Measurements from ENCODE around the gene CYB5R3.
"Not testable (repeated sequence)": the region's sequence is repeated elsewhere in the genome, so short reads cannot be mapped to it uniquely, and the experiment has no call there.

CYB5R3 gene

DNA sequence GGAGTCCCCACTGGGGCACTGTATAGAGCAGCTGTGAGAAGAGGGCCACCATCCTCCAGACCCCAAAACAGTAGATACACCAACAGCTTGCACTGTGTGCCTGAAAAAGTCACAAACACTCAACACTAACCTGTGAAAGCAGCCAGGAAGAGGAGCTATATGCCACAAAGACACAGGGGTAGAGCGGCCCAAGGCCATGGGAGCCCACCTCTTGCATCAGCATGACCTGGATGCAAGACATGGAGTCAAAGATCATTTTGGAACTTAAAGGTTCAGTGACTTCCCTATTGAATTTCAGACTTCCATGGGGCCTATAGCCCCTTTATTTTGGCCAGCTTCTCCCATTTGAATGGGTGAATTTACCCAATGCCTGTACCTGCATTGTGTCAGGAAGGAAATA is 29.7 kb upstream of the CYB5R3 start:
- DNase-seq (ENCODE audit: low spot score), result no peak

DNA sequence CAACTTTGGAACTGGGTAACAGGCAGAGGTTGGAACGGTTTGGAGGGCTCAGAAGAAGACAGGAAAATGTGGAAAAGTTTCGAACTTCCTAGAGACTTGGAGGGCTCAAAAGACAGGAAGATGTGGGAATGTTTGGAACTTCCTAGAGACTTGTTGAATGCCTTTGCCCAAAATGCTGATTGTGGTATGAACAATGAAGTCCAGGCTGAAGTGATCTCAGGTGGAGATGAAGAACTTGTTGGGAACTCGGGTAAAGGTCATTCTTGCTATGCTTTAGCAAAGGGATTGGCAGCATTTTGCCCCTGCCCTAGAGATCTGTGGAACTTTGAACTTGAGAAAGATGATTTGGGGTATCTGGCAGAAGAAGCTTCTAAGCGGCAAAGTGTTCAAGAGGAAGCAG is 28.7 kb upstream of the CYB5R3 start:
- DNase-seq (ENCODE audit: low spot score), result not testable (repeated sequence)

DNA sequence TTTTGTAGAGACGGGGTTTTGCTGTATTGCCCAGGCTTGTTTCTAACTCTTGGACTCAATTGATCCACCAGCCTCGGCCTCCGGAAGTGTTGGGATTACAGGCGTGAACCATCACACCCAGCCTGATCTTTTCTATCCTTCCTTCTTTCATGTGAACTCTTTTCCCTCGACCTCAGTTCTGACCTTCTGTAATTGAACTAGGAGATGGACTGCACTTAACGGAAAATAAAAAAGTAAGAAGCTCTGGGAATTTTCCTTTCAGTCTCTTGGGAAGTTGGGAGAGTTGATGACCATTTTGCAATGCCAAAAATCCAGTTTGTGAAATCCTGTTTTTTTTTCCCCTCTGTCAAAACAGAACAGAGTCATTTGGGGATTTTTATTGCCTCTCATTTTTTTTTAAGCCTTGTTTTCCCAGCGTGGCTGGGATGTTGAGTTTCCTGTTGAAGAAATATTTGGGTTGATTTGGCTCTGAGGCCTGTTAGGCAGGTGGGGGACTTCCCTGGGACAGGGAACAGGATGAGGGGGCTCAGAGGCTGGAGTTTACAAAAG is 26.9 kb upstream of the CYB5R3 start:
- DNase-seq (ENCODE audit: low spot score), result no peak

DNA sequence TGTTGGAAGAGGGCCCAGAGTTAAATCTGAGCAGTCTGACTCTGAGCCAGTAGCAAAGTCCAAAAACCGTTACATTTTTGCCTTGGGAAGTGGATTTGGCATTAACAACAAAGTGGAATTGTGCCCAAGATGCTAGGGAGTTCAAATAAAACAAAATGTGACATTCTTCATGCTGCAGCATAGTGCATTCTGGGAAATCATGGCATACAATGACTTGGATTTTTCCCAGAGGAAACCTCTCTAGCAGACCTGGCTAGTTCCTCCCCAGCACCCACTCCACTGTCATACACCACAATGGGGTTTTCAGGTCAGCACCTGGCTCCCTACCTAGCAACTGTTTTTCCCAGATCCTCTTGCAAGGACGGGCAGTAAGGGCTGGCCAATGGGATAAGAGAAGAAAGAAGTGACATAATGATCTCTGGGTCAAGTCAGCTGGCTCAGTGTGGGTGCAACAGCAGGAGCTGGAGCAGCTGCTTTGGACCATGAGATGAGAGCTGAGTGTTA is 24.8 kb upstream of the CYB5R3 start:
- DNase-seq (ENCODE audit: low spot score), result no peak

DNA sequence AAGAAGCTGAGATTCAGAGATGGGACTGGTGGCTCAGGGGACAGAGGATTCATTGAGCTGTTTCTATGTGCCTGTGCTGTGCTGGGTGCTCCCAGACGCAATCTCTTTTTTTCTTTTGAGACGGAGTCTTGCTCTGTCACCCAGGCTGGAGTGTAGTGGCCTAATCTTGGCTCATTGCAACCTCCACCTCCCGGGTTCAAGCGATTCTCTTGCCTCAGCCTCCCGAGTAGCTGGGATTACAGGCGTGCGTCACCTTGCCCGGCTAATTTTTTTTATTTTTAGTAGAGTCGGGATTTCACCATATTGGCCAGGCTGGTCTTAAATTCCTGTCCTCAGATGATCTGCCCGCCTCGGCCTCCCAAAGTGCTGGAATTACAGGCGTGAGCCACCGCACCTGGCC is 23.9 kb upstream of the CYB5R3 start:
- not testable (repeated sequence) for DNase-seq (ENCODE audit: low spot score)

DNA sequence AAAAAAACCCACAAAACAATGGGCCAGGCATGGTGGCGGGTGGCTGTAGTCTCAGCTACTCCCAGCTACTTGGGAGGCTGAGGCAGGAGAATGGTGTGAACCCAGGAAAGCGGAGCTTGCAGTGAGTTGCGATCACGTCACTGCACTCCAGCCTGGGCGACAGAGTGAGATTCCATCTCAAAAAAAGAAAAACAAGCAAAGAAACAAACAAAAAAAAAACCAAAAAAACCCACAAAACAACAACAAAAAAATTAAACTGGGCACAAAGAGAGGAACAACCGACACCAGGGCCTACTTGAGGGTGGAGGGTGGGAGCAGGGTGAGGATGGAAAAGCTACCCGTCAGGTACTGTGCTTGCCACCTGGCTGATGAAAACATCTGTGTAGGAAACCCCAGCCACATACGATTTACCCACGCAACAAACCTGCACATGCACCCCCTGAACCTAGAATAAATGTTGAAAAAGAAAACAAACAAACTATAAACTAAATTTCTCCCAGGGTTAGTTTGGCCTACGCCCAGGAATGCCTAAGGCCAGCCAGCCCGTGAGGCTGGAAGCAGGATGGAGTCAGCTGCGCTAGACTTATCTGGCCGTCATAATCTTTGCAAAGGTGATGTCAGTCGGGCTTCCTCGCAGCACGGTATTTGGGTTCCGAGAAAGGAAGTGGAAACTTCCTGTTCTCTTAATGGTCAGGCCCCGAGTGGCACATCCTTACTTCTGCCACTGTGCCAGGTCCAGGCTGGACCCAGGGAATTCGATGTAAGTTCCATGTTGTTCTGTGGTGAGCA is 21.9 kb upstream of the CYB5R3 start:
- DNase-seq (ENCODE audit: low spot score), result no peak

DNA sequence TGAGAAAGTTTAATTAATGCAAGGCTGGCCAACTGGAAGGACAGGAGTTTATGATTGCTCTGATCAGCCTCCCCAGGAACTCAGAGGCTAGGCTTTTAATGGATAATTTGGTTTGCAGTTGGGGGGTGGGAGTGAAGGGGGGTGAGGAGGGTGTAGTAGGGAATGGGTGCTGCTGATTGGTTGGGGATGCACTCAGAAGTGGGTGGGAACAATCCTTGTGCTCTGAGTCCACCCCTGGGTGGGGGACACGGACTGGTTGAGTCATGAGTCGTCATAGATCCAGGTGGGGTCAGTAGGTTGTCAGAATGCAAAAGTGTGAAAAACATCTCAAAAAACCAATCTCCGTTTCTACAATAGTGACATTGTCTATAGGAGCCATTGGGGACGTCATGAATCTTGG is 20.9 kb upstream of the CYB5R3 start:
- no peak for DNase-seq (ENCODE audit: low spot score)

DNA sequence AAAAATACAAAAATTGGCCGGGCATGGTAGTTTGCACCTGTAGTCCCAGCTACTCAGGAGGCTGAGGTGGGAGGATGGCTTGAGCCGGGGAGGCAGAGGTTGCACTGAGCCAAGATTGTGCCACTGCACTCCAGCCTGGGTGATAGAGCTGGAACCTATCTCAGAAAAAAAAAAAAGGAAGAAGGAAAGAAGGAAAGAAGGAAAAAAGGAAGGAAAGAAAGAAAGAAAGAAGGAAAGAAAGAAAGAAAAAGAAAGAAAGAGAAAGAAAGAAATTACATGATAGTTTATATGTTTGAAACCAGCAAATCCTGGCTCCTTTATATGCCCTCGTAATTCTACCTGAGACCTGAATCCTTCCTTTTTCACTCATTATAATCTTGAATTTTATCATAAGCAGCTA is 17.2 kb upstream of the CYB5R3 start:
- DNase-seq (ENCODE audit: low spot score), result not testable (repeated sequence)

DNA sequence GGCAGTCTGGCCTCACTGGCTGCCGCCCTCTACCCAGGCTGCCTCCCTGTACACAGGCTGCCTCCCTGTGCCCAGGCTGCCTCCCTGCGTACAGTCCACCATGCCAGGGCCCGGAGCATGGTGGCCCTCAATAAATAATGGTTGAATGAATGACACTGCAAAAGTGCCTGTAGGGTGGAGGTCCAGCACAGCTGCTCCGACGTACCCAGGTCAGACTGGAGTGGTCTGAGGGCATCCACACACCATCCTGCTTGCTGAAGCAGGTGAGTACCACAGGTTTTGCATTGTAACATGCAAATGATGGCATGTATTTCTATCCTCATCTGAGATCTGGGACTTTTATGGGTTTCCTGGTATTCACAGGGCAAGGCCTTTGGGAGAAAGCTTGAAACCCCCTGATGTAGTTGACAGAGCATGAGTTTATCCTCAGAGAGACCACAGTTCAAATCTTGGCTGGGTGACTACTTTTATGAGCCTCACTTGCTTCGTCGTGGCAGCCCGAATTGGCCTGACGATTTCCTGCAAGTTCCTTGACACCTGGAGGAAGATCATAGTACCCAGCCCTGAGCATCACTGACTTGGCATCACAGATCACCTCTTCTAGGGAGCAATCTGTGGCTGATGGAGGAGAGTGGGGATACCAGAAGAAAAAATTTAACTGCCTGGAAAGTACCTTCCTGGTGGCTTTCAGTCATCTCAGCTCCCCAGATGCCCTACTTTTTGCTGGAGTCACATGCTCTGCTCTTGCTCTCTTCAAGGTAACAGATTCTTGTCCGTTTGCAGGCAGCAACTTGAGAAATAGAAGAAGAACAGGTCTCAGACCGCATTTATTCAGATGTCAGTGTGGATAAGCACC is 16.0 kb upstream of the CYB5R3 start:
- no peak for DNase-seq (ENCODE audit: low spot score)

DNA sequence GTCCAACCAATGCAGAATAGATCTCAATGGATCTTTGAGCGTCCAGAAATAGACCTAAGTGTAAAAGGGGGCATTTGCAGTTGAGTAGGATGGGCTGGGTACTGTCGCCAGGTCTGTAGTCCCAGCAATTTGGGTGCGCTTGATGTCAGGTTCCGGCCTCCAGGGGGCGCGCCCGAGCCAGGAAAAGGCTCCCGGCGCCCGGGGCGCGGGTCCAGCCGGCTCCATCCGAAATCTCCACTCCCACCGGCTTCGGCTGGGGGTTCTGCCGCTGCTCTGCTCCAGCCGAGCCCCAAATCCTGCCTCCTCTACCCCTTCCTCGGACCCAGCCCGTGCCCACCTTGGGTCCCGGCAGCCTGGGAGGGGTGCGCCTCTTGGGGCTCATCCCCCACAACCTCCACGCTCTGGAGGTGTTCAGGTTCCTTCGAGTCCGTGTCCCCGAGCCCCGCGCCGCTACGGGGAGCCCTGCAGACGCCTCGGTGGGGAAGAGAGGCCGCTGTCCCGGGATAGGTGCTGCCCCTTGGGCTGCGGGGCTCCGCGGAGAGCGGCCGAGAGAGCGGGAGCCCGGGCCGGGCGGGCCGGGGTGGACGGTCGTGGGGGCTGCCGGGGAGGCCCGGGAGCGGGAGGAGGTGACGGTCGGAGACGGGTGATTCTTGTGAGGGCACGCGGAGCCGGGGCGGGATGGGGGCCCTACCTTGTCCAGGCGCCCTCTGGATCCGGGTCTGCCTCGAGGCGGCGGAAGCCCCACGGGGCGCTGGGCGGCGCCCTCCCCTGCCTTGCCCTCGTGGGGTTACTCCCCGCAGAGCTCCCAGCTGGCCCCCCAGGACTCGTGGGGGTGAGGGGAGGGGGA is 13.0 kb upstream of the CYB5R3 start:
- DNase-seq (ENCODE audit: low spot score), result peak; percentile 90

DNA sequence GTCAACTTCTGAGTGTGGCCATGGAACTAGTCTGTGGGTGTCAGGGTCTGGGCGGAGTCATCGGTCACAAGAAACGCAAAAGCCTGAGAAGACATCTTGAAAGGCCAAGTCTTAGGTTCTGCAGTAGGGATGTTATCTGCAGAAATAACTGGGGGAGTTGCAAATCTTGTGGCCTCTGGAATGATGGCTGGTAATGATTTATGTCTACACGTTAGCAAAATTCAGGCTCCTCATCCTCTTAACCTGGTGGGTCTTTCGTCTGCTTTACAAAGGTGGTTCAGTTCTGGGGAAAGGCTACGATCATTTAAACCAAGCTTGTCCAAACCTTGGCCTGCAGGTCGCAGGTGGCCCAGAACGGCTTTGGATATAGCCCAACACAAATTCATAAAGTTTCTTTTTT is 7.4 kb upstream of the CYB5R3 start:
- DNase-seq (ENCODE audit: low spot score), result no peak

DNA sequence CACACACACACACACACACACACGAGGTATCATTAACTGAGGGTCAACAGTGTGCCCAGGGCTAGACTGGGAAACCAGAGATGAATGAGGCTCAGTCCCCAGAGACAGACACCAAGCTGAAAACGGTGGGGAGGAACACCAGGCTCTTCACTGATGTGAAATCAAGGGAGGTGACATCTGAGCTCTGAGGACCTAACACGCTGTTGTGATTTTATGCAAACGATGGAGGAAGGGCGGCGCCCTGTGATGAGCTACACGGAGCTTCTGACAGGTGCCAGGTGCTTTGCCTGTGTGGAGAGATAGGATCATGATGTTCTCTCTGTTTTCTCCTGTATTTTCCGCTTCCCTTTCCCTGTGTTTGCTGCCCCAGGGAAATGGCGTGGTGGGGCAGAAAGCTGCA is 6.5 kb upstream of the CYB5R3 start:
- no peak for DNase-seq (ENCODE audit: low spot score)

DNA sequence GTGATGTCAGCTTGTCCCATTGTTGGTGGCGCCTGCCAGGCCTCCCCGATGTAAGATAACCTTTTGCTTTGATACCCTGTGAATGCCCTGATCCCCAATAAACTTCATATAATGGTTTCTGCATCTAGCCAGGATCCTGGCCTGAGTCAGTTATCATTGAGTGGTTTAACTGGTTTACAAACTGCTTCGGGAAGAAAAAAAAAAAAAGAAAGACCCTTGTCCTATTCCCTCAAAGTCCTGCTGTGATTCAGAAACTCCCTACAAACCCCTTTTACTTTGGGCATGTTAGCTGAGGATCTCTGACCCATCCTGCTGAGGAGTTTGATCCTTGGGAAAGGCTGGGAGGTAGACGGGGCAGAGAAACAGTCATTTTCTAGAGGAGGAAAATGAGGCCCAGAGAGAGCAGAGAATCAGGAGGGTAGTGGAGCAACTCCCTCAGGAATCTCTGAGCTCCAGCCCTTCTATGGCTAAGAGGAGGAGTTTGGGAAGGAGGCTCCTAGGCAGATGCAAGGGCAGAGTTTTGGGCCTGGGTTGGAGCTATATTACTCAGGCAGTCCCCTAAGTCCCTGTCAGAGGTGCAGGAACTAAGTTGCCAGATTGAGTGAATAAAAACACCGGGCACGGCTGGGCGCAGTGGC is 5.4 kb upstream of the CYB5R3 start:
- DNase-seq (ENCODE audit: low spot score), result no peak

DNA sequence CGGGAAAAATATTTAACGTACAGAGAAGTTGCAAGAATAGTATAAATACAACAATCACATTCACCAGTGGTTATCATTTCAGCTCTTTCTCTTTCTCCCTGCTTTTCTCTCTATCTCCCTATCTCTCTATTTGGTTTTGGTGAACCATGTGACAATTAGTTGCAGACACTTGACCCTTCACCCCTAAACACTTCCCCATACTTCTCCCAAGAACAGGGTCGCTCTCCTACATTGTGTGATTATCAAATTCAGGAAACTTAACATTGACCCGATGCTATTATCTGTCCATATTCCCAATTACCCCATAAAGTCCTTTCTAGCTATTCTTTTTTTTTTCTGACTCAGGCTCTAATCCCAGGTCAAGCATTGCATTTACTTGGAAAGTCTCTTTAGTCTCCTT is 4.8 kb upstream of the CYB5R3 start:
- no peak for DNase-seq (ENCODE audit: low spot score)

DNA sequence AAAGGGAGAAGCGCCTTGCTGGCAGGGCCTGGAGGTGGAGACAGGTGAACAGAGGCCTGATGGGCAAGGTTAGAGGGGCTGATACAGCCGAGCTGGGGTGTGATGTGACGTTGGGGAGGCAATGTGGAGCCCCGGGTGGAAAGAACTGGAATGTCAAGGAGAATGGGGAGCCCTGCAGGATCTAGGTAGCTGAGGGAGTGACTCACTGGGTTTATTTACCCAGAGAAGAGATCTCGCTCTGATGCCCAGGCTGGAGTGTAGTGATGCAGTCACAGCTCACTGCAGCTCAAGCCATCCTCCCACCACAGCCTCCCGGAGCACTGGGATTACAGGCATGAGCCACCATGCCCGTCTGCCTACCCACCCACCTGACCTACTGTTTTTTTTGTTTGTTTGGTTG is 1.9 kb upstream of the CYB5R3 start:
- no peak for DNase-seq (ENCODE audit: low spot score)

DNA sequence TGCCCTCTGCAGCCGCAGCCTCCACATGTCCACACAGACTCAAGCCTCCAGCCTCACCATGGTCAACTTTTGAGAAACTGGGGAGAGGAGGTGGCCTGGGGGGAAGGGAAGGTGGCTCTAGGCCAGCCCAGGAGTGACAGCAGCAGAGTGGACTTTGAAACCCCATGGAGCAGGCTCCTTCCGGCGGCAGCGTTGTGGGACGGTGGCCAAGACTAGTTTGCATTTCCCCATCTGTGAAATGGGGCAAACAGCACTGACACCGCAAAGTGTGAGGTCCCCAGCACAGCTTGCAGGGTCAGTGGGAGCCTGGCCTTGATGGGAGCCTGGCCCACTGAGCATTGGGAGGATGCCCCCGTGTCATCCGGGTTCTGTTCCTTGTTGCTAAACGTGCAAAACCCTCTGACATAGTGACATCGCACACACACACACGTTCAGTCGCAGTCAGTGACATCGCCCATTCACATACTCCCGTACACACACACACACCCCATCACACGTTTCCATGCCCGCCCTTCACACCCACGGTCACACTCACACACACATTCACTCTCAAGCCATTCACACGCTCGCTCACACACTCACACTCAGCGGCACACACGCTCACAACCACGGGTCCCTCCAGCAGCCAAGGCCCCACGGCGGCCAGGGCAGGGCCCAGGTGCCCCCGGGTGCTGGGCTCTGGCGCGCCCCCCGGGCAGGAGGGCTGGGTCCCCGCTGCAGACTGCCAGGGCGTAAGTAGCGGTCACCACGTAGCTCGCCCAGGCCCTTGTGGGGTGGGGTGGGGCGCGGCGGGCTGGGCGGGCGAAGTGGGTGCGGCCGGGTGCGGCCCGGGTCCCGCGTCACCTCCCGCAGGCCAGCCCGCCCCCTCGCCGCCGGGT is 585 bp downstream of the CYB5R3 start:
- DNase-seq (ENCODE audit: low spot score), result peak; percentile 76

DNA sequence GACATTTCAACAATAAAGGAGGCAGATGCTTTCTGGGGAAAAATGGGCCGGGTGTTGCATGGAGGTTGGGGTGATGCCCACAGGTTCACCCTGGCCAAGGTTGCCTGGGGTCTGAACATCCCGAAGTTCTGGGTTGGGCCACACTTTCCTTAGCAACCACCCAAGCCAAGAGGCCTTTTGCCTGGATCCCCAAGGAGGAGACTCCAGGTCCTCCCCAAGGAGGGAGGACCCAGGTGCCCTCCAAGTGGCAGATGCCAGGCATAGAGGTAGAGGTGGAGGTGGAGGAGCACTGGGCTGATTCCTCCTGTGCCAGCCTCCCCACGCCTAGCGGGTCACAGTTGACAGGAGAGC is 1.2 kb downstream of the CYB5R3 start:
- DNase-seq (ENCODE audit: low spot score), result no peak

DNA sequence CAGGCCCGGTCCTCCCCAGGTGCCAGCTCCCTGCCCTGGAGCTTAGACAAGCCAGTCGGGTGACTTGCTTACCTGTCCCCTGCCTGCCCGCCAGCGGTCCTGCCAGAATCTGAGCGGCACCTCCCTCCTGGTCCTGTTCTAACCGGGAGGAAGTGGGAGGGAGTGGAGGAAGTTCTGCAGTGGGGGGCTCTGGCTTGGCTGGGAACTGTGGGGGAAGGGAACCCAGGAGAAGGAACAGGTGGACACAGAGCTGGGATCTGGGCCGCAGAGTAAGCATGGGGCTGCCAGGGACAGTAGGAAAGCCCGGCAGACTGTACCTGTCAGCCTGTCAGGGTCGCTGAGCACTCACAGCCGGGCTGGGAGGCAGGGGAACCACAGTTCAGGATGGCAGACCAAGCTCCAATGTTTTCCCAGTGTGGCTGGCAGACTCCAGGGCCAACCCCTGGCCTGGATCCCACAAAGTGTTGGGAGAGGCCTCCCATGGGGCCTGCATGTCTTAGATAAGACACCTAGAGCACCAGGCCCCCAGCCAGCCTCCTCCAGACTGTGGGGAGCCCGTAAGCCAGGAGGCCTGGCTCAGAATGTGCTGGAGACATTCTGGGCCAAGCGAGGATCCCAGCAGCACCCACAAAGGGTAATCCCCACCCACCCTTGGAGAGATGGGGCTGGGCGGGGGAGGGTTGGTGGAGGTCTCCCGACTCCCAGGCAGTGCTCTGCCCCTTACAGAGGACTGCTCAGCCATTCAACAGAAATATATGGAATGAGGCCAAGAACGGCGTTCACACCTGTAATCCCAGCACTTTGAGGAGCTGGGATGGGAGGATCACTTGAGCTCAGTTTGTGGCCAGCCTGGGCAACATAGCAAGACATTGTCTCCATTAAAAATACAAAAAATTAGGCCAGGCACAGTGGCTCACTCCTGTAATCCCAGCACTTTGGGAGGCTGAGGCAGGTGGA is 2.3 kb downstream of the CYB5R3 start:
- DNase-seq (ENCODE audit: low spot score), result no peak

DNA sequence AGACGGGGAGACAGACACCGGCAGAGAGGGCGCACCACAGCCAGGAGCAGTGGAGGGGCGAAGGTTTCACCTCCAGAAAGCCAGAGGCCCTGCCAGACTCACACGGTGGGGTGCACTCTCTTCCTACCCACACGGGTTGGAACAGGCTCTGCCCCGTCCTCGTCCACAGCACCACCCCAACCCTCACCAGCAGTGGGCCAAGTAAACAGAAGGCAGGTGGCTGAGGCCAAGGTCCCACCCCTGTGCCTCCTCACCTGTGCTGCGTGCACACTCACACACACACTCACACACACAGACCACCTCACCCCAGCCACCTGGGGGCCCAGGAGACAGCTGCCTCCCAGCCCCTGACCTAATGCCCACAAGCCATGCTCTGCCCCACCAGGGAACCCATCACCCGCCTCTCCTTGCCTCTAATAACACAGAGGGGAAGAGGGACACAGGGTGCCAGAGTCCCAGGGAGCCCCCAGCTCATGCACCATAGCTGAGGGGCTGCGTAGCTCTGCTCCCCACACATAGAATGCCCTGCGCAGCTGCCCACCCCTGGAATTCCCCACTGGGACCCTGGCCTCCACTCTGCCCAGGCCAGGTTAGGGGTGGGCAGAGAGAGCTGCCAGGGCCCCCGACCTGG is 3.1 kb downstream of the CYB5R3 start:
- DNase-seq (ENCODE audit: low spot score), result no peak
